Stimulated activated CD8-positive, alpha-beta memory T cell treated with anti-CD3 and anti-CD28 coated beads, Interleukin-15, amount 100 ng/mL, for 1 hour (primary cell): ENCODE data around the gene FCGR3A.

ENCODE experiments used
- DNase-seq: peaks from one replicate; pipeline ENCODE4 v3.0.0-alpha.2; 2020; ENCODE audit warnings: low read depth

FCGR3A gene

GRCh38 chr1:161501234-161501633 is 48.4 kb downstream of the FCGR3A start:
- DNase-seq: no peak

DNA sequence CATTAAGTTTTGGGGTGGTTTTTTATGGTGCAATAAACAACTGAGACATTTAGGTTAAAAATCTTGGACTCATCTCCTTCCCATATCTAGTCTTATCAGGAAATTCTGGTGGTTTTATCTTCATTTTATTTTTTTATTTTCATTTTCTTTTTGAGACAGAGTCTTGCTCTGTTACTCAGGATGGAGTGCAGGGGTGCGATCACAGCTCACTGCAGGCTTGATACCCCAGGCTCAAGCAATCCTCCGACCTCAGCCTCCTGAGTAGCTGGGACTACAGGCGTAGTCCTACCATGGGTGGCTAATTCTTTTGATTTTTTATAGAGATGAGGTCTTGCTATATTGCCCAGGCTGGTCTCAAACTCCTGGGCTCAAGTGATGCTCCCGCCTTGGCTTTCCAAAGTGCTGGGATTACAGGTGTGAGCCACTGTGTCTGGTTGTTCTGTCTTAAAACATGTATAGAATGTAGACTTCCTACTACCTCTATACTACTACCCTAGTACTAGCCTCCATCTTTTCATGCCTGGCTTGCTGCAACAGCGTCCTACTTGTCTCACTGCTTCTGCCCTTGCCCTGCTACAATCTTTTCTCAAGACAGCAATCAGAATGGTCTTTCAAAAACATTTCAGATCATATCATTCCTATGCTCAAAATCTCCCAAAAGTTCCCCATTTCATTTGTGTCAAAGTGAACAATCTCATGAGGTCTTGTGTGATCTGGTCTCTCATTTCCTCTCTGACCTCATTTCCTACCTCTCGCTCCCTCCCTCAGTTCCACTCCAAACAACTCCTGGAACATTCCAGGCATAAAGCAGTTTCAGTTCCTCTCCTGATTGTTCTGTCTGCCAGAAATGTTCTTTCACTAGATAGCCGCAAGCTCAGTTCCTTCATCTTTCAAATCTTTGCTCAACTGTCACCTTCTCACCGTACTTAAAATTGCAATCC is 50.2 kb downstream of the FCGR3A start:
- no peak for DNase-seq

GRCh38 chr1:161498646-161499045 is 51.0 kb downstream of the FCGR3A start:
- no peak for DNase-seq

DNA sequence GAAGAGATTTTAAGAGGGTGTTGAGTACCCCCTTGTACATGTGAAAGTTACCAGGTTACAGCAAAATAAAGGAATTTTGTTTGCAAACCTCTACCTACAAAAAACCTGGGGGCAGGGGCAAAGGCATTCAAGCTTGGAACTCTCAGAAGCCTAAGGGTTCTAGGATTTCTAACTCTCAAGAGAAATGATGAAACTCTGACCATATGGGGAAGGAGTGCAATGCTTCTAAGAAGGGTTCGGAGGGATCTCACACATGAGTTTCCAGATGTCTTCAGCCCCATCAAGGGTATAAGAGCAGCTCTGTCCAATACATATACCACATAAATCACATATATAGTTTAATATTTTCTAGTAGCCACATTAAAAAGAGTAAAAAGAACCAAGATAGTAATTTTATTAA is 51.7 kb downstream of the FCGR3A start:
- DNase-seq: no peak

- DNase-seq: no peak
Observed at GRCh38 chr1:161495490-161495889, 54.1 kb downstream of the FCGR3A start.

- DNase-seq: no peak
Observed at GRCh38 chr1:161494091-161494735, 55.4 kb downstream of the FCGR3A start.

GRCh38 chr1:161492827-161493226 is 56.8 kb downstream of the FCGR3A start:
- no peak for DNase-seq
